Gastrocnemius medialis (tissue), 4 donors: Measurements from ENCODE around the gene GSX2. TPM values are rescaled to one million over a fixed set of nuclear protein-coding genes. Genes with fewer than 3 reads are reported as not detected.
A peak's percentile ranks its signal among the peaks of the same experiment; 100 is the strongest.
"Not testable (repeated sequence)": the region's sequence is repeated elsewhere in the genome, so short reads cannot be mapped to it uniquely, and the experiment has no call there.

ENCODE experiments used
- ATAC-seq, 2 donors: fragments of 150-250 bp; one replicate each; pipeline ENCODE4 v1.9.1; 2016
- DNase-seq, 2 donors: peaks; one replicate each; pipeline ENCODE4 v3.0.0-alpha.2; 2019
- H3K27ac ChIP-seq, 4 donors: fragments of 200-600 bp; sonication (generic); 1 replicate in 1 of 4; 2 replicates in 3 of 4; pipeline ENCODE4 v1.5.1; 2016 to 2018; ENCODE audit warnings: mild to moderate bottlenecking in 2 of 4, moderate library complexity in 1 of 4
- H3K27me3 ChIP-seq, 3 donors: fragments of 200-600 bp; sonication (generic) in 2 of 3; 1 replicate in 1 of 3; 2 replicates in 2 of 3; pipeline versions ENCODE4 v1.5.1 to v1.6.0; 2016 to 2019; ENCODE audit warnings: mild to moderate bottlenecking in 1 of 3, moderate library complexity in 1 of 3
- H3K36me3 ChIP-seq, 2 donors: fragments of 200-600 bp; sonication (generic) in 1 of 2; one replicate each; pipeline ENCODE4 v1.5.1; 2017 to 2018
- H3K4me1 ChIP-seq, 2 donors: fragments of 200-600 bp; sonication (generic) in 1 of 2; one replicate each; pipeline ENCODE4 v1.5.1; 2016 to 2017; ENCODE audit warnings: mild to moderate bottlenecking in 2 of 2
- H3K4me3 ChIP-seq, 4 donors: fragments of 200-600 bp; sonication (generic) in 3 of 4; 1 replicate in 1 of 4; 2 replicates in 3 of 4; pipeline ENCODE4 v1.5.1; 2016 to 2019; ENCODE audit warnings: mild to moderate bottlenecking in 2 of 4
- H3K9me3 ChIP-seq, 3 donors: fragments of 200-600 bp; sonication (generic) in 2 of 3; 1 replicate in 1 of 3; 2 replicates in 2 of 3; pipeline ENCODE4 v1.5.1; 2016 to 2019
- CTCF ChIP-seq, 5 experiments: fragments of 450-650 bp in 3 of 5; fragments of 200-600 bp in 2 of 5; sonication (generic) in 2 of 5; IDR thresholded peaks in 4 of 5; conservative IDR thresholded peaks in 1 of 5; 1 replicate in 4 of 5; 2 replicates in 1 of 5; pipeline ENCODE4 v1.5.1; 2016 to 2019; ENCODE audit warnings: antibody characterized with exemption in 5 of 5, mild to moderate bottlenecking in 3 of 5, moderate library complexity in 3 of 5
- POLR2A ChIP-seq, 2 donors: fragments of 450-650 bp; IDR thresholded peaks; one replicate each; pipeline ENCODE4 v1.6.1; 2017; ENCODE audit warnings: antibody characterized with exemption in 2 of 2, mild to moderate bottlenecking in 2 of 2, moderate library complexity in 2 of 2
- in situ Hi-C, 4 donors: fragments of 200-750 bp; cut with MboI; loops; one replicate each; pipeline versions ENCODE4 v1.15.0 to v1.8.0; 2017; ENCODE audit warnings: low sequenced_read_pairs in 4 of 4
- intact Hi-C: fragments of 100-400 bp; cut with DNase I; formaldehyde crosslinking; loops from one replicate; pipeline ENCODE4 v1.15.1; 2023; ENCODE audit warnings: low total_unique reads
- total RNA-seq, 4 donors: library from RNA; depleted of rRNA; stranded (reverse); fragments of >200 nt; gene quantifications; one replicate each; pipeline versions ENCODE4 v1.1.0 to v1.2.3, GENCODE V29; 2016

The GSX2 gene
- total RNA-seq, 4 donors from 2014 or later = not detected

- TF ChIP-seq POLR2A (IDR thresholded peaks at IDR 0.05) (no peak), CTCF (IDR thresholded peaks at IDR 0.05 in 4 of 5, conservative IDR thresholded peaks at IDR 0.05 in 1 of 5) (no peak)
- H3K4me3 ChIP-seq = no peak overlapping the region
- DNase-seq (no peak), ATAC-seq (no peak)
- peaks cover 60 to 79% (median 61%) of the 10 kb centered on the region in 3 donors for H3K27me3 ChIP-seq
- intact Hi-C loops = no loop called here
- no peaks in the 10 kb centered on the region for H3K9me3 ChIP-seq
- no peak overlapping the region for H3K27ac ChIP-seq
- H3K36me3 ChIP-seq = no peaks in the 10 kb centered on the region
- in situ Hi-C loops = no loop called here
- peaks cover 21 to 29% of the 10 kb centered on the region in 2 donors for H3K4me1 ChIP-seq
These were observed 4.9 kb downstream of the GSX2 start for GRCh38 chr4:54104907-54105306.

DNA sequence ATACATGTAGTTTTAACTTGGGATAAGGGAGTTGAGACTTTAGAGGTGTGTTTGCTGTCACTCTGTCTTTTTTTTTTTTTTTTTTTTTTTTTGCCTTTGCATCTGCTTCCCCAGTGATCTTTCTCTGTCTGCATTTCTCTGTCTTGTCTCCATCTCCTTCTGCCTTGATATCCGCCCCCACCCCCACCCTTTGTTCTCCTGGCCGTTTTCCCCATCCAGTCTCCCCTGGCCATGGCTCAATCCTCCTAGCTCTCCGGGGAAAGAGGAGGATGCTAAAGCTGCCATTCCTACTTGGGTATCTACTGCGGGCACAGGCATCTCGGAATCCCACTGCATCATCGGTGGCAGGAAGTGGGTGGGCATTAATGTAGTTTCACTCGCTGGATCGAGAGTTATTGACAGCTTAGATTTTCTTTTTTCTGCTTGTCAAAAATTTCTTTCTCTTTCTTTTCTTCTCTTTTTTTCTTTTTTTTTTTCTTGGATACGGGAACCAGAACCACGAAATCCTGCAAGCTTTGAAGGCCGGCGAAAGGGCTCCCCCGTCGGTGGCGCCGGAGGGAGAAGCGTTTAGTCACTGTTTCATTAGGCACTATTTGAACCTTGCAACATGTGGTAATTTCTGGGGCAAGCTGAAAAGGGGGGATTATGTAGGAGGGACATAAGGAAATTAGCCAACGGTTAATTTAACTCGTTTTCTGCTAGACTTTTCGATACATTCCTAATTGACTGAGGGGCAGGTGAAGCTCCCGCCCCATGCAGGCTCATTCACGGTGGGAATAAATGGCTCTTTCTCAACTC is 8.2 kb downstream of the GSX2 start:
- intact Hi-C loops (no loop called here), in situ Hi-C loops (no loop called here)
- DNase-seq (no peak), ATAC-seq (no peak)
- peaks cover 12 to 16% of the 10 kb centered on the region in 2 donors for H3K4me1 ChIP-seq
- no peaks in the 10 kb centered on the region for H3K36me3 ChIP-seq
- no peaks in the 10 kb centered on the region for H3K9me3 ChIP-seq
- peaks cover 44 to 67% (median 52%) of the 10 kb centered on the region in 3 donors for H3K27me3 ChIP-seq
- H3K27ac ChIP-seq = no peak overlapping the region
- H3K4me3 ChIP-seq = no peak overlapping the region
- no peak for TF ChIP-seq POLR2A (IDR thresholded peaks at IDR 0.05)

- intact Hi-C loops (no loop called here), in situ Hi-C loops (no loop called here)
- no peak for ATAC-seq
- DNase-seq = no peak
- Histone ChIP-seq H3K9me3 (no peaks in the 10 kb centered on the region), H3K4me3 (peak overlapping the region in 3 of 4 donors; percentile 18 to 34 (median 33)), H3K36me3 (no peaks in the 10 kb centered on the region), H3K4me1 (peaks cover 0 to 9% of the 10 kb centered on the region in 2 donors), H3K27me3 (peaks cover 34 to 55% (median 47%) of the 10 kb centered on the region in 3 donors), H3K27ac (no peak overlapping the region)
- TF ChIP-seq CTCF (IDR thresholded peaks at IDR 0.05 in 4 of 5, conservative IDR thresholded peaks at IDR 0.05 in 1 of 5) (no peak), POLR2A (IDR thresholded peaks at IDR 0.05) (no peak)
These were observed 9.5 kb downstream of the GSX2 start for GRCh38 chr4:54109241-54110018.

- in situ Hi-C loops = no loop called here
- intact Hi-C loops = no loop called here
- H3K36me3 ChIP-seq = no peaks in the 10 kb centered on the region
- peaks cover 34 to 55% (median 50%) of the 10 kb centered on the region in 3 donors for H3K27me3 ChIP-seq
- TF ChIP-seq POLR2A (IDR thresholded peaks at IDR 0.05) (no peak), CTCF (IDR thresholded peaks at IDR 0.05 in 4 of 5, conservative IDR thresholded peaks at IDR 0.05 in 1 of 5) (no peak)
- no peaks in the 10 kb centered on the region for H3K9me3 ChIP-seq
- no peak for DNase-seq
- no peak overlapping the region for H3K27ac ChIP-seq
- peak overlapping the region in 2 of 4 donors; percentile 18 to 34 for H3K4me3 ChIP-seq
- H3K4me1 ChIP-seq = peaks cover 0 to 8% of the 10 kb centered on the region in 2 donors
- no peak for ATAC-seq
These were observed 10.1 kb downstream of the GSX2 start for GRCh38 chr4:54110019-54110416.

DNA sequence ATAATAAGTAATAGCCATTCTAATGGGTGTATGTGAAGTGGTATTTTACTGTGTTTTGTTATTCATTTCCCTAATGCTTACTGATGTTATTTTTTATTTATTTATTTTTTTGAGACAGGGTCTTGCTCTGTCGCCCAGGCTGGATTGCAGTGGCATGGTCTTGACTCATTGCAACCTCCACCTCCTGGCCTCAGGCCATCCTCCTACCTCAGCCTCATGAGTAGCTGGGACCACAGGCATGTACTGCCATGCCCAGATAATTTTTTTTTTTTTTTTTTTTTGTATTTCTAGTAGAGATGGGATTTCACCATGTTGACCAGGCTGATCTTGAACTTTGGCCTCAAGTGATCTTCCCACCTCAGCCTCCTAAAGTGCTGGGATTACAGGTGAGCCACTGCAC is 13.2 kb downstream of the GSX2 start:
- in situ Hi-C loops, H3K4me1 ChIP-seq, intact Hi-C loops, H3K36me3 ChIP-seq, H3K9me3 ChIP-seq, DNase-seq, H3K4me3 ChIP-seq, H3K27ac ChIP-seq, ATAC-seq: not testable (repeated sequence)
- peaks cover 33 to 46% (median 36%) of the 10 kb centered on the region in 3 donors for H3K27me3 ChIP-seq

DNA sequence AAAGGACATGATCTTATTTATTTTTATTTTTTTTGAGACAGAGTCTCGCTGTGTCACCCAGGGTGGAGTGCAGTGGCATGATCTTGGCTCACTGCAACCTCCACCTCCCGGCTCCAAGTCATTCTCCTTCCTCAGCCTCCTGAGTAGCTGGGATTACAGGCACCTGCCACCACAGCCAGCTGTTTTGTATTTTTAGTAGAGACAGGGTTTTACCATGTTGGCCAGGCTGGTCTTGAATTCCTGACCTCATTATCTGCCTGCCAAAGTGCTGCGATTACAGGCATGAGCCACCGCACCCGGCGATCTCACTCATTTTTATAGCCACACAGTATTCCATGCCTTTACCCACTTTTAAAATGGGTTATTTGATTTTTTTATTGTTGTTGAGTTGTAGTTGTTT is 16.3 kb downstream of the GSX2 start:
- intact Hi-C loops, DNase-seq, H3K9me3 ChIP-seq, H3K4me1 ChIP-seq, H3K36me3 ChIP-seq, H3K27ac ChIP-seq, H3K4me3 ChIP-seq, ATAC-seq, in situ Hi-C loops: not testable (repeated sequence)
- peaks cover 2 to 17% (median 7%) of the 10 kb centered on the region in 3 donors for H3K27me3 ChIP-seq
